Posterior vena cava (tissue), 2 donors: Measurements from ENCODE around the gene KIAA0040. TPM values are rescaled to one million over a fixed set of nuclear protein-coding genes. Genes with fewer than 3 reads are reported as not detected.

Experiments used
- DNase-seq: peaks from one replicate; pipeline ENCODE4 v3.0.0-alpha.2; 2020; ENCODE audit warnings: low spot score
- intact Hi-C, 2 donors: fragments of 100-400 bp; cut with DNase I; formaldehyde crosslinking; loops; one replicate each; pipeline versions ENCODE4 v1.14.1 to v1.14.2; 2022 to 2023
- long read RNA-seq, 2 donors: library from polyadenylated mRNA; unstranded; transcript quantifications; one replicate each; pipeline ENCODE4 v2.0.0, GENCODE V29; 2020 to 2021
- total RNA-seq, 2 donors: library from RNA; stranded (reverse); fragmentation: NEBNext Ultra II Directional; extraction: Animal tissue kit (Norgen Biotek cat#: 25700); gene quantifications; one replicate each; pipeline ENCODE4 v1.2.1, GENCODE V29; 2021
- donor health status: DM: yes; HTN: yes; CAD: no.
- donor health status: DM: yes; HTN: yes; CAD: no.

The KIAA0040 gene
- total RNA-seq: 10 to 100 TPM in 1 of 2 donors, 1 to 10 TPM in 1; 9.3 to 13.5 TPM
- long read RNA-seq, donor 1, full-length matches to known transcripts: 2 of 2 reads
- long read RNA-seq, donor 1, partial matches to known transcripts: 0 of 2 reads
- long read RNA-seq, donor 1, other reads (novel, unspliced or antisense): 0 of 2 reads
- long read RNA-seq, donor 2, full-length matches to known transcripts: 2 of 4 reads
- long read RNA-seq, donor 2, partial matches to known transcripts: 0 of 4 reads
- long read RNA-seq, donor 2, other reads (novel, unspliced or antisense): 2 of 4 reads

- intact Hi-C loops: no loop called here
These were observed at the start of gene KIAA0040 for GRCh38 chr1:175192630-175193526. Gene KIAA0040, minus strand, starts transcription at chr1:175192776. Its CDS starts 31,763 bp downstream, at chr1:175161013.

GRCh38 chr1:175237389-175237788 is 44.8 kb upstream of the KIAA0040 start:
- intact Hi-C loops: no loop called here
- no peak for DNase-seq

More at GRCh38 chr1:175192630-175193526, at the start of gene KIAA0040:
- peak; percentile 90 for DNase-seq

- intact Hi-C loops: no loop called here
- DNase-seq: no peak
These were observed 42.1 kb upstream of the KIAA0040 start for GRCh38 chr1:175234639-175235038.

GRCh38 chr1:175232335-175232734 is 39.8 kb upstream of the KIAA0040 start:
- intact Hi-C loops: no loop called here

GRCh38 chr1:175225805-175226129 is 33.2 kb upstream of the KIAA0040 start:
- intact Hi-C loops: loop anchor here in 1 of 2 donors (5.0 kb wide), 2 partner anchors 1638 to 1733 kb away; no protein-coding TSS in a partner anchor
- DNase-seq: no peak

More at GRCh38 chr1:175232335-175232734, 39.8 kb upstream of the KIAA0040 start:
- no peak for DNase-seq

- intact Hi-C loops: no loop called here
These were observed 29.8 kb upstream of the KIAA0040 start for GRCh38 chr1:175222296-175222938.

GRCh38 chr1:175221557-175222175 is 29.1 kb upstream of the KIAA0040 start:
- no peak for DNase-seq
- intact Hi-C loops: no loop called here

More at GRCh38 chr1:175222296-175222938, 29.8 kb upstream of the KIAA0040 start:
- DNase-seq: no peak

- intact Hi-C loops: no loop called here
- DNase-seq: no peak
These were observed 28.4 kb upstream of the KIAA0040 start for GRCh38 chr1:175220853-175221556.

GRCh38 chr1:175219774-175220173 is 27.2 kb upstream of the KIAA0040 start:
- no peak for DNase-seq
- intact Hi-C loops: no loop called here

GRCh38 chr1:175218786-175219434 is 26.3 kb upstream of the KIAA0040 start:
- intact Hi-C loops: no loop called here
- no peak for DNase-seq

- intact Hi-C loops: no loop called here
- DNase-seq: no peak
These were observed 25.4 kb upstream of the KIAA0040 start for GRCh38 chr1:175217721-175218531.

- intact Hi-C loops: no loop called here
These were observed 23.9 kb upstream of the KIAA0040 start for GRCh38 chr1:175216444-175216843.

GRCh38 chr1:175211656-175212055 is 19.1 kb upstream of the KIAA0040 start:
- no peak for DNase-seq
- intact Hi-C loops: no loop called here

More at GRCh38 chr1:175216444-175216843, 23.9 kb upstream of the KIAA0040 start:
- DNase-seq: no peak

- no peak for DNase-seq
- intact Hi-C loops: no loop called here
These were observed 18.2 kb upstream of the KIAA0040 start for GRCh38 chr1:175210744-175211143.

- no peak for DNase-seq
- intact Hi-C loops: no loop called here
These were observed 16.9 kb upstream of the KIAA0040 start for GRCh38 chr1:175209493-175209921.

GRCh38 chr1:175208773-175209492 is 16.4 kb upstream of the KIAA0040 start:
- intact Hi-C loops: no loop called here
- no peak for DNase-seq

GRCh38 chr1:175207971-175208370 is 15.4 kb upstream of the KIAA0040 start:
- no peak for DNase-seq
- intact Hi-C loops: no loop called here
